Stimulated activated CD8-positive, alpha-beta memory T cell treated with anti-CD3 and anti-CD28 coated beads, Interleukin-15, amount 100 ng/mL, for 1 hour (primary cell): ENCODE measurements around the gene ZEB2.
"Not testable (repeated sequence)": the region's sequence is repeated elsewhere in the genome, so short reads cannot be mapped to it uniquely, and the experiment has no call there.

Experiments used
- DNase-seq: peaks from one replicate; pipeline ENCODE4 v3.0.0-alpha.2; 2020; ENCODE audit warnings: low read depth

Gene ZEB2

GRCh38 chr2:144381716-144382115 is 138.2 kb downstream of the ZEB2 start:
- no peak for DNase-seq

- DNase-seq: no peak
Observed at GRCh38 chr2:144379851-144380311, 140.0 kb downstream of the ZEB2 start.

GRCh38 chr2:144378551-144378950 is 141.4 kb downstream of the ZEB2 start:
- no peak for DNase-seq

- no peak for DNase-seq
Observed at GRCh38 chr2:144377914-144378313, 142.0 kb downstream of the ZEB2 start.

GRCh38 chr2:144376926-144377325 is 143.0 kb downstream of the ZEB2 start:
- no peak for DNase-seq

GRCh38 chr2:144376460-144376859 is 143.5 kb downstream of the ZEB2 start:
- DNase-seq: no peak

- DNase-seq: no peak
Observed at GRCh38 chr2:144374163-144374661, 145.7 kb downstream of the ZEB2 start.

GRCh38 chr2:144372410-144373080 is 147.4 kb downstream of the ZEB2 start:
- DNase-seq: no peak

GRCh38 chr2:144370937-144371584 is 148.9 kb downstream of the ZEB2 start:
- DNase-seq: no peak

- DNase-seq: no peak
Observed at GRCh38 chr2:144369416-144369815, 150.5 kb downstream of the ZEB2 start.

GRCh38 chr2:144366825-144367429 is 153.0 kb downstream of the ZEB2 start:
- no peak for DNase-seq

- no peak for DNase-seq
Observed at GRCh38 chr2:144364944-144365738, 154.8 kb downstream of the ZEB2 start.

- not testable (repeated sequence) for DNase-seq
Observed at GRCh38 chr2:144364247-144364646, 155.7 kb downstream of the ZEB2 start.

GRCh38 chr2:144362401-144362800 is 157.5 kb downstream of the ZEB2 start:
- no peak for DNase-seq

- DNase-seq: no peak
Observed at GRCh38 chr2:144361742-144362141, 158.2 kb downstream of the ZEB2 start.

- DNase-seq: no peak
Observed at GRCh38 chr2:144359684-144360083, 160.2 kb downstream of the ZEB2 start.

- no peak for DNase-seq
Observed at GRCh38 chr2:144358979-144359541, 160.9 kb downstream of the ZEB2 start.

GRCh38 chr2:144358374-144358964 is 161.4 kb downstream of the ZEB2 start:
- no peak for DNase-seq

- DNase-seq: no peak
Observed at GRCh38 chr2:144357623-144358373, 162.1 kb downstream of the ZEB2 start.

GRCh38 chr2:144356402-144356801 is 163.5 kb downstream of the ZEB2 start:
- DNase-seq: no peak

- no peak for DNase-seq
Observed at GRCh38 chr2:144354953-144355352, 165.0 kb downstream of the ZEB2 start.
